ENCODE measurements around the gene BTBD9.

DNA sequence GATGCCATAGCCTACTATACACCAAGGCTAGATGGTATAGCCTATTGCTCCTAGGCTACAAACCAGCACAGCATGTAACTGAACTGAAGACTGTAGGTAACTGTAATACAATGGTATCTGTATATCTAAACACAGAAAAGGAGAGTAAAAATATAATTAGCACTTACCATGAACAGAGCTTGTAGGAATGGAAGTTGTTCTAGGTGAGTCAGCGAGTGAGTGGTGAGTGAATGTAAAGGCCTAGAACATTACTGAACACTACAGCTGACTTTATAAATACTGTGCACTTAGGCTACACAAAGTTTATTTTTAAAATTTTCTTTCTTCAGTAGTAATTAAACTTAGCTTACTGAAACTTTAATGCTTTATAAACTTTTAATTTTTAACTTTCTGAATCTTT is 129.5 kb downstream of the BTBD9 start:
- TF ChIP-seq EZH2 (IDR thresholded peaks at IDR 0.05) = no peak
- no peak for TF ChIP-seq POLR2AphosphoS5 (IDR thresholded peaks at IDR 0.05; ENCODE audit: borderline replicate concordance, low read depth, low read length)
- TF ChIP-seq FOXP2 (optimal IDR thresholded peaks at IDR 0.05; ENCODE audit: control extremely low read depth, extremely low read length, insufficient read depth) = no peak
